RWPE2 (cell line): Measurements from ENCODE around the gene WASF1.

Source experiments
- ATAC-seq: fragments of 200-7000 bp; cut with Tn5 transposase; 3 replicates; pipeline ENCODE4 v1.9.1; 2021; ENCODE audit warnings: low read depth
- DNase-seq: peaks from one replicate; pipeline ENCODE4 v3.0.0-alpha.2; 2020; ENCODE audit warnings: low spot score
- H3K27ac ChIP-seq: fragments of 450-650 bp; 2 replicates; pipeline ENCODE4 v1.5.1; 2017; ENCODE audit warnings: mild to moderate bottlenecking; ENCODE audit not compliant: poor library complexity, severe bottlenecking
- H3K27me3 ChIP-seq: fragments of 250-450 bp; sonication (Bioruptor Pico); 2 replicates; pipeline ENCODE4 v1.5.1; 2021; ENCODE audit warnings: mild to moderate bottlenecking, moderate library complexity; ENCODE audit not compliant: insufficient read depth, poor library complexity, severe bottlenecking
- H3K36me3 ChIP-seq: fragments of 250-450 bp; sonication (Bioruptor Pico); 2 replicates; pipeline ENCODE4 v1.5.1; 2020; ENCODE audit warnings: low read depth, mild to moderate bottlenecking, moderate library complexity
- H3K4me1 ChIP-seq: fragments of 250-450 bp; sonication (Bioruptor Pico); 2 replicates; pipeline ENCODE4 v1.5.1; 2021; ENCODE audit warnings: mild to moderate bottlenecking, moderate library complexity; ENCODE audit not compliant: insufficient read depth, poor library complexity, severe bottlenecking
- H3K4me3 ChIP-seq: fragments of 250-450 bp; sonication (Bioruptor Pico); 2 replicates; pipeline ENCODE4 v1.5.1; 2021; ENCODE audit warnings: mild to moderate bottlenecking, moderate library complexity; ENCODE audit not compliant: severe bottlenecking
- H3K9me3 ChIP-seq: fragments of 250-450 bp; sonication (Bioruptor Pico); 2 replicates; pipeline ENCODE4 v1.5.1; 2021; ENCODE audit warnings: mild to moderate bottlenecking, moderate library complexity; ENCODE audit not compliant: severe bottlenecking
- TF ChIP-seq, protein P1 (sequence below): fragments of 450-650 bp; IDR thresholded peaks from one replicate; pipeline ENCODE4 v1.5.1; 2017; ENCODE audit warnings: mild to moderate bottlenecking, moderate library complexity; ENCODE audit not compliant: poor library complexity, severe bottlenecking

WASF1 gene

DNA sequence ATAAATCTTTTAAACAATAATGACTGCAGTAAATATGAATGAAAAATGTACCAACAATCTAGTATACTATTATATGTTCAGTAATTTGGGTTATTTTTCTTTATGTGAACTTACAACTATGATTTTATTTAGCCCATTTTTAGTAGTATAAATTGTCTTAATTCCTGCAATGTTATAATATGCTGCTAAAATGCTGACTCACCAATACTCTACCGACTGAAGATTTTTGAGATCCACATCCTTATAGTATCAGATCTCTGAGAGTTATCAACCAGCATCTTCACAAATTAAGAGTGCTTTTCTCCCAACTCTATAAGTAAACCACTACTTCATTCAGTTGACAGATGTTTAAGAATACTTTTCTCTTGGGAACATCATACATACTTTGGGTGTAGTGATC, 17.4 kb upstream of the WASF1 start:
- Histone ChIP-seq H3K9me3 (no peaks in the 10 kb centered on the region), H3K27me3 (no peaks in the 10 kb centered on the region), H3K36me3 (peaks cover 24% of the 10 kb centered on the region), H3K4me3 (no peak overlapping the region), H3K27ac (no peak overlapping the region), H3K4me1 (no peaks in the 10 kb centered on the region)
- TF ChIP-seq, protein P1, sequence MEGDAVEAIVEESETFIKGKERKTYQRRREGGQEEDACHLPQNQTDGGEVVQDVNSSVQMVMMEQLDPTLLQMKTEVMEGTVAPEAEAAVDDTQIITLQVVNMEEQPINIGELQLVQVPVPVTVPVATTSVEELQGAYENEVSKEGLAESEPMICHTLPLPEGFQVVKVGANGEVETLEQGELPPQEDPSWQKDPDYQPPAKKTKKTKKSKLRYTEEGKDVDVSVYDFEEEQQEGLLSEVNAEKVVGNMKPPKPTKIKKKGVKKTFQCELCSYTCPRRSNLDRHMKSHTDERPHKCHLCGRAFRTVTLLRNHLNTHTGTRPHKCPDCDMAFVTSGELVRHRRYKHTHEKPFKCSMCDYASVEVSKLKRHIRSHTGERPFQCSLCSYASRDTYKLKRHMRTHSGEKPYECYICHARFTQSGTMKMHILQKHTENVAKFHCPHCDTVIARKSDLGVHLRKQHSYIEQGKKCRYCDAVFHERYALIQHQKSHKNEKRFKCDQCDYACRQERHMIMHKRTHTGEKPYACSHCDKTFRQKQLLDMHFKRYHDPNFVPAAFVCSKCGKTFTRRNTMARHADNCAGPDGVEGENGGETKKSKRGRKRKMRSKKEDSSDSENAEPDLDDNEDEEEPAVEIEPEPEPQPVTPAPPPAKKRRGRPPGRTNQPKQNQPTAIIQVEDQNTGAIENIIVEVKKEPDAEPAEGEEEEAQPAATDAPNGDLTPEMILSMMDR: no peak
- no peak for DNase-seq
- ATAC-seq: no peak

DNA sequence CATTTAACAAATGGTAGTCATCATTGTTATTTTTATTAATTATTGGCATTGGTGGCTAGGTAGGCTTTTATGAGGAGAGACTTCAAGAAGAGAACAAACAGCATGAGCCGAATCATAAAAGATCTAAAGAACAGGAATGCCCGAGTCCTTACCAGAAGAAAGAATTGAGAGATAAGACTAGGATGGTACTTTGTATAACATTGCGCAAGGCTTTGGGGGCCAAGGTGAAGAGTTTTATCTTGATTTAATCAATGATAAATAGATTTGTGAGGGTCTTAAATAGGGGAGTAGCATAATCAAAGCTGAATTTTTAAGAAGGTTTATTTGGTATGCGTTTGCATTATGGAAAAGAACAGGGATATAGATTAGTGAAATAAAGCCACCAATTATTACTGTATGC, 16.2 kb upstream of the WASF1 start:
- Histone ChIP-seq H3K9me3 (no peaks in the 10 kb centered on the region), H3K27ac (no peak overlapping the region), H3K4me3 (no peak overlapping the region), H3K36me3 (peaks cover 24% of the 10 kb centered on the region), H3K4me1 (no peaks in the 10 kb centered on the region), H3K27me3 (no peaks in the 10 kb centered on the region)
- DNase-seq: no peak
- TF ChIP-seq, protein P1: no peak
- no peak for ATAC-seq

DNA sequence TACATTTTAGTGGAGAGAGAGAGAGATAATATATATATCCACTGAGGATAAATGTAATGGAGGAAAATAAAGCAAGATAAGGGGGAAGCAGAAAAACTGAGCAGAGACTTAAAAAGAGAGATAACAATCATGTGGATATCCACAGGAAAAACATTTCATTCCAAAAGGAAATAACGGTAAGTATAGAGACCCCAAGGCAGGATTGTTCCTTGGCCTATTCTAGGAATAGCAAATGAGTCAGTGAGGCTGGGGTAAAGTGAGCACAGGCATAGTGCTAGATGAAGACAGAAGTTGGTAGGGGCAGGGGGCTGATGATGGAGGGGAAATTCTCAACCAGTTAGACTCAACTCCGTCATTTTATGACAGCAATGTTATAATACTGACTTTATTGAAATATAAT, 12.0 kb upstream of the WASF1 start:
- no peak for DNase-seq
- Histone ChIP-seq H3K27ac (no peak overlapping the region), H3K36me3 (peaks cover 15% of the 10 kb centered on the region), H3K4me3 (no peak overlapping the region), H3K27me3 (no peaks in the 10 kb centered on the region), H3K4me1 (no peaks in the 10 kb centered on the region), H3K9me3 (no peaks in the 10 kb centered on the region)
- no peak for ATAC-seq
- TF ChIP-seq, protein P1: no peak

DNA sequence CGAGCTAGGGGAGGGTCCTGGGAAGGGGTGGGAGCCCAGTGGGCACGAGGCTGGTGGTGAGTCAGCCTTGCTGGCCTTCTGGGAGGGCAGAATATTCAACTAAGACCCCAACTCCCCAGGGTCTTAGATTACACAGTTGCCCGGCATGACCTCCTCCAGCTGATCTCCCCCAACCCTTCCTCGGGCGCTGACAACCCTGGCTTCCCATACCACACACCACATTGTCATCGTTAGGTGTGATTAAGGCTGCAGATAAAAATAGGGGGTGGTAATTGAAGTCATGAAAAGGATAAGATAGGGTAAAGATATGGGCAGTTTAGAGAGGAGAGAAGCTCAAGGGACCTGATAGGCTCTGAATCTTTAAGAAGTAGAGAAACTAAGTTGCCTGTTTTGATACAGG, 11.3 kb upstream of the WASF1 start:
- Histone ChIP-seq H3K27me3 (no peaks in the 10 kb centered on the region), H3K4me3 (no peak overlapping the region), H3K27ac (no peak overlapping the region), H3K36me3 (peaks cover 15% of the 10 kb centered on the region), H3K9me3 (no peaks in the 10 kb centered on the region), H3K4me1 (no peaks in the 10 kb centered on the region)
- TF ChIP-seq, protein P1: no peak
- DNase-seq: no peak
- ATAC-seq: no peak

DNA sequence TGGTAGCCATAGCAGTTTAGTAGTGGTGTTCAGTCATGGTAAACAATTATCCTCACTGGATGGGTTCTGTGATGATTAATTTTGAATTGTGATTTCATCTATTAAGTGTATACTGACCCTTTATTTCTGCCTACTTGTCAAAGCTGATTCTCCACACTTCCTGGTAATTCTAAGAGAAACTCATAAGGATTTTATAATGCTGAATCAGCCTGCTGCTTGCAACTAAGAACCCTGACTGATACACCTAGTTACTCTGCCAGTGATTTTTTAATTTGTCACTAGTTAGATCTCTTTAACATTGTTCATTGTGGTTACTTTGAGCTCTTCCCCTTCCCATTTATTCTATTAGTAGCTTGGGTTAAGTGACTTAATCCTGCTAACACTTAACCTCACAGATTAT, 9.3 kb upstream of the WASF1 start:
- Histone ChIP-seq H3K27me3 (no peaks in the 10 kb centered on the region), H3K27ac (no peak overlapping the region), H3K4me3 (no peak overlapping the region), H3K36me3 (peaks cover 8% of the 10 kb centered on the region; the same call in 1 of the 2 replicates), H3K4me1 (no peaks in the 10 kb centered on the region), H3K9me3 (no peaks in the 10 kb centered on the region)
- no peak for DNase-seq
- TF ChIP-seq, protein P1: no peak
- no peak for ATAC-seq
